Measurements from ENCODE around the gene ABCF3.

GRCh38 chr3:184239221-184239620 lies 53.2 kb downstream of the ABCF3 start:
- TF ChIP-seq ZNF23 (tag by site-specific recombination; IDR thresholded peaks at IDR 0.05; ENCODE audit: borderline replicate concordance): no peak
- TF ChIP-seq ZNF221 (tag by site-specific recombination; IDR thresholded peaks at IDR 0.05; ENCODE audit: borderline replicate concordance): no peak
- TF ChIP-seq CTCF (tag by site-specific recombination; IDR thresholded peaks at IDR 0.05): no peak
- TF ChIP-seq ZBTB17 (tag by site-specific recombination; IDR thresholded peaks at IDR 0.05): no peak
- no peak for TF ChIP-seq ZNF776 (tag by site-specific recombination; IDR thresholded peaks at IDR 0.05; ENCODE audit: borderline replicate concordance)
- no peak for TF ChIP-seq REST (tag by site-specific recombination; IDR thresholded peaks at IDR 0.05)
- no peak for TF ChIP-seq KLF10 (tag by site-specific recombination; IDR thresholded peaks at IDR 0.05)
- TF ChIP-seq ZNF175 (tag by site-specific recombination; IDR thresholded peaks at IDR 0.05): no peak
- TF ChIP-seq PATZ1 (tag by site-specific recombination; IDR thresholded peaks at IDR 0.05): no peak
- TF ChIP-seq ZNF148 (tag by site-specific recombination; IDR thresholded peaks at IDR 0.05; ENCODE audit: borderline replicate concordance): no peak
- TF ChIP-seq ZNF2 (tag by site-specific recombination; IDR thresholded peaks at IDR 0.05): no peak
- no peak for TF ChIP-seq BCL11A (tag by site-specific recombination; IDR thresholded peaks at IDR 0.05; ENCODE audit: low read depth)
- no peak for TF ChIP-seq SP2 (tag by site-specific recombination; IDR thresholded peaks at IDR 0.05)
- TF ChIP-seq PRDM10 (tag by site-specific recombination; IDR thresholded peaks at IDR 0.05): no peak
